Measurements from ENCODE around the gene NAA15.
"Not testable (repeated sequence)": the region's sequence is repeated elsewhere in the genome, so short reads cannot be mapped to it uniquely, and the experiment has no call there.

Gene NAA15

DNA sequence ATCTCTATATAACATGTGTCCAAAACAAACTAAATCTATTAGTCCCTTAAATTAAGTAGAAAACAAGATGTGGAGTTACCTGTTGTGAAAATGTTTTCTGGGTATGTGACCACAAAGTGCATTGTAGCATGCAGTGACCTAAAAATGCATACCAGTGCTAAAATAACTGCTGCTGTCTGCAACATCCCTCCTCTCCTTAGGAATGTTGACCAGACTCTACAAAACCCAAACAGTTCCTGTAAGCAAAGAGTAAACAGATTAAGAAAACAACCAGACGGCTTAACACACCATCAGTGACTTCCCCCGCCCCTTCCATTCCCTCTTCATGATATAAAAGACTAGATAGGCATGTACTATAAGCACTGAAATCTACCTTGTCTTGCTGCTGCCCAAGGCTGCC is 136.8 kb downstream of the NAA15 start:
- DNase-seq (ENCODE audit: low spot score in 2 of 2): no peak
- H3K4me1 Mint-ChIP-seq: no peaks in the 10 kb centered on the region
- peaks cover 15% of the 10 kb centered on the region for H3K9me3 Mint-ChIP-seq
- ATAC-seq: no peak
- H3K4me3 Mint-ChIP-seq: no peak overlapping the region
- no peaks in the 10 kb centered on the region for H3K36me3 Mint-ChIP-seq
- no peak overlapping the region for H3K27ac Mint-ChIP-seq

- Mint-ChIP-seq H3K4me1 (no peaks in the 10 kb centered on the region), H3K27ac (no peak overlapping the region), H3K4me3 (no peak overlapping the region), H3K9me3 (peaks cover 15% of the 10 kb centered on the region), H3K36me3 (no peaks in the 10 kb centered on the region)
- ATAC-seq (no peak), DNase-seq (ENCODE audit: low spot score in 2 of 2) (no peak)
These were observed 139.7 kb downstream of the NAA15 start for GRCh38 chr4:139441029-139441428.

- ATAC-seq (no peak), DNase-seq (ENCODE audit: low spot score in 2 of 2) (no peak)
- Mint-ChIP-seq H3K9me3 (peaks cover 9% of the 10 kb centered on the region), H3K4me1 (no peaks in the 10 kb centered on the region), H3K4me3 (no peak overlapping the region), H3K27ac (no peak overlapping the region), H3K36me3 (no peaks in the 10 kb centered on the region)
These were observed 142.4 kb downstream of the NAA15 start for GRCh38 chr4:139443661-139444060.

DNA sequence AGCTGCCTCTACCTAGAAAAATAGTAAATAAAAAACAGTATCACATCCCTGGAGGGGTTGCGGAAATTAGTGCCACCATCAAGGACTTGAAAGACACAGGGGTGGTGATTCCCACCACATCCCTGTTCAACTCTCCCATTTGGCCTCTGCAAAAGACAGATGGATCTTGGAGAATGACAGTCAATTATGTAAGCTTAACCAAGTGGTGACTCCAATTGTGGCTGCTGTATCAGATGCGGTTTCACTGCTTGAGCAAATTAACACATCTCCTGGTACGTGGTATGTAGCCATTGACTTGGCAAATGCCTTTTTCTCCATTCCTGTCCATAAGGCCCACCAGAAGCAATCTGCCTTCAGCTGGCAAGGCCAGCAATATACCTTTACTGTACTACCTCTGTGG is 143.6 kb downstream of the NAA15 start:
- ATAC-seq; H3K36me3 Mint-ChIP-seq; DNase-seq (ENCODE audit: low spot score in 2 of 2); H3K9me3 Mint-ChIP-seq; H3K4me1 Mint-ChIP-seq; H3K4me3 Mint-ChIP-seq; H3K27ac Mint-ChIP-seq: not testable (repeated sequence)

GRCh38 chr4:139447078-139447477 is 145.8 kb downstream of the NAA15 start:
- not testable (repeated sequence) for H3K4me1 Mint-ChIP-seq; ATAC-seq; H3K4me3 Mint-ChIP-seq; H3K27ac Mint-ChIP-seq; H3K9me3 Mint-ChIP-seq; H3K36me3 Mint-ChIP-seq; DNase-seq (ENCODE audit: low spot score in 2 of 2)

GRCh38 chr4:139450586-139450985 is 149.3 kb downstream of the NAA15 start:
- peaks cover 21% of the 10 kb centered on the region for H3K36me3 Mint-ChIP-seq
- no peak overlapping the region for H3K4me3 Mint-ChIP-seq
- DNase-seq (ENCODE audit: low spot score in 2 of 2) (no peak), ATAC-seq (no peak)
- H3K4me1 Mint-ChIP-seq: peaks cover 23% of the 10 kb centered on the region
- no peaks in the 10 kb centered on the region for H3K9me3 Mint-ChIP-seq
- H3K27ac Mint-ChIP-seq: no peak overlapping the region

- ATAC-seq (no peak), DNase-seq (ENCODE audit: low spot score in 2 of 2) (no peak)
- Mint-ChIP-seq H3K4me1 (peaks cover 36% of the 10 kb centered on the region), H3K4me3 (peak overlapping the region; percentile 96), H3K27ac (no peak overlapping the region), H3K9me3 (no peaks in the 10 kb centered on the region), H3K36me3 (peaks cover 21% of the 10 kb centered on the region)
These were observed 150.7 kb downstream of the NAA15 start for GRCh38 chr4:139451997-139452396.

GRCh38 chr4:139453041-139453370 is 151.7 kb downstream of the NAA15 start:
- ATAC-seq (peak; percentile 69), DNase-seq (ENCODE audit: low spot score in 2 of 2) (no peak)
- Mint-ChIP-seq H3K9me3 (no peaks in the 10 kb centered on the region), H3K27ac (peak overlapping the region; percentile 97), H3K4me3 (peak overlapping the region; percentile 96), H3K4me1 (peaks cover 46% of the 10 kb centered on the region), H3K36me3 (peaks cover 21% of the 10 kb centered on the region)

- Mint-ChIP-seq H3K27ac (peak overlapping the region; percentile 97), H3K36me3 (peaks cover 21% of the 10 kb centered on the region), H3K9me3 (no peaks in the 10 kb centered on the region), H3K4me3 (peak overlapping the region; percentile 96), H3K4me1 (peaks cover 51% of the 10 kb centered on the region)
- ATAC-seq: peak; percentile 94
- peak; percentile 90 to 98 for DNase-seq (ENCODE audit: low spot score in 2 of 2)
These were observed 152.2 kb downstream of the NAA15 start for GRCh38 chr4:139453371-139454110.

GRCh38 chr4:139454111-139455045 is 153.1 kb downstream of the NAA15 start, which contains the start of gene RAB33B:
Gene RAB33B, plus strand, starts transcription at chr4:139454121. Its CDS starts 75 bp downstream, at chr4:139454196.
- Mint-ChIP-seq H3K36me3 (peaks cover 29% of the 10 kb centered on the region), H3K9me3 (no peaks in the 10 kb centered on the region), H3K4me1 (peaks cover 60% of the 10 kb centered on the region), H3K27ac (peak within 1 kb of the TSS; percentile 97), H3K4me3 (peak within 1 kb of the TSS; percentile 96)
- DNase-seq (ENCODE audit: low spot score in 2 of 2) (peak in 1 of 2 donors; percentile 9), ATAC-seq (peak; percentile 2)

GRCh38 chr4:139455126-139455538 is 153.8 kb downstream of the NAA15 start:
- no peak overlapping the region for H3K27ac Mint-ChIP-seq
- no peak for ATAC-seq
- H3K4me3 Mint-ChIP-seq: peak overlapping the region; percentile 96

DNA sequence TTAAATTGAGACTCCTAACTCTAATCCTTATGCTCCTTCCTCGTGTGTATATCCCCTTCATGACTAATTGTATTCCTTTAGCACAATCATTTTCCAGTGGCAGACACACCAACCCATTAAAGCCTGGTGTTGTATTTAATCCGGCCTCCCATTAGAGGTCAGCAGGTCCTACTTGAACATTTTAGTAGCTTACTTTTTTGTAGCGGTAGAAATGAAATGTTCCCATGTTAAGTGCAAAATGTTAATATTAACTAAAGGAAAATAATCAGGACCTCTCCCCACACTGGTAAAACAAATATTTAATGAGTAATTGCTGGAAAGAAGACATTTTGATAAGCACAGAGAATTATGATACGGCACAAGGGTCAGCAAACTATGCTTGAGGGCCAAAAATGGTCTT is 156.0 kb downstream of the NAA15 start:
- Mint-ChIP-seq H3K27ac (no peak overlapping the region), H3K4me1 (peaks cover 68% of the 10 kb centered on the region), H3K36me3 (peaks cover 31% of the 10 kb centered on the region), H3K9me3 (no peaks in the 10 kb centered on the region), H3K4me3 (no peak overlapping the region)
- ATAC-seq (no peak), DNase-seq (ENCODE audit: low spot score in 2 of 2) (no peak)

More at GRCh38 chr4:139455126-139455538, 153.8 kb downstream of the NAA15 start:
- H3K36me3 Mint-ChIP-seq: peaks cover 29% of the 10 kb centered on the region
- DNase-seq (ENCODE audit: low spot score in 2 of 2): no peak
- H3K9me3 Mint-ChIP-seq: no peaks in the 10 kb centered on the region
- peaks cover 67% of the 10 kb centered on the region for H3K4me1 Mint-ChIP-seq

GRCh38 chr4:139458543-139458942 is 157.2 kb downstream of the NAA15 start:
- Mint-ChIP-seq H3K9me3 (no peaks in the 10 kb centered on the region), H3K4me3 (no peak overlapping the region), H3K36me3 (peaks cover 24% of the 10 kb centered on the region), H3K27ac (peak overlapping the region; percentile 36), H3K4me1 (peaks cover 63% of the 10 kb centered on the region)
- DNase-seq (ENCODE audit: low spot score in 2 of 2): no peak
- ATAC-seq: no peak

DNA sequence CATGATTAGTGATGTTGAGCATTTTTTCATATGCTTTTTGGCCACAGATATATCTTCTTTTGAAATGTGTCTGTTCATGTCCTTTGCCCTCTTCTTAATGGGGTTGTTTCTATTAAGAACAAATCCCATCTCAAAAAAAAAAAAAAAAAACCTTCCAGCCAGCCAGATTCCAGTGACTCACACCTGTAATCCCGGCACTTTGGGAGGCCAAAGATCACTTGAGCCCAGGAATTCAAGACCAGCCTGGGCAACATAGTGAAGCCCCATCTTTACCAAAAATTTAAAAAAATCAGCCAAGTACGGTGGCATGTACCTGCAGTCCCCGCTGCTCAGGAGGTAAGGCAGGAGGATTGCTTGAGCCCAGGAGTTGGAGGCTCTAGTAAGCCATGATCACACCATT is 157.7 kb downstream of the NAA15 start:
- peaks cover 2% of the 10 kb centered on the region for H3K9me3 Mint-ChIP-seq
- H3K27ac Mint-ChIP-seq: peak overlapping the region; percentile 36
- H3K4me1 Mint-ChIP-seq: peaks cover 68% of the 10 kb centered on the region
- no peak overlapping the region for H3K4me3 Mint-ChIP-seq
- no peak for ATAC-seq
- no peak for DNase-seq (ENCODE audit: low spot score in 2 of 2)
- peaks cover 19% of the 10 kb centered on the region for H3K36me3 Mint-ChIP-seq

DNA sequence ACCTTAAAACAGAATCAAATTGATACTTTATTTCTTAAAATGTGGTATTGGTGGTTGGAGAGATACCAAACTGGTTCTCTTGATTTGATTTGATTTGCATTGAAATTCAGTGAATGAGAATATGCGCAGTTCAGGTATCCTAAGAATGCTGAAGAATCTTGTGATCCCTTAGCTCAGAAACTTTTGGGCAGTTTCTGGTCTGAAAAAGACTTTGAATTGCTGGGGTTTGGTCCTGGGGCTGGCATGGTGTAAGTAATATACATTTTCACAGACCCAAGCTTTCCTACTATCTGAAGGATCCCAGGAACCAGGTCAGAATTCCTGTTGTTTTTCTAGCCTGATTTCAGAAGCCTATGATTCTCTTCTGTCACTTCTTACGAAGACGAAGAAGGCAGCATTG is 159.3 kb downstream of the NAA15 start:
- ATAC-seq (no peak), DNase-seq (ENCODE audit: low spot score in 2 of 2) (no peak)
- peaks cover 53% of the 10 kb centered on the region for H3K4me1 Mint-ChIP-seq
- H3K36me3 Mint-ChIP-seq: peaks cover 13% of the 10 kb centered on the region
- H3K9me3 Mint-ChIP-seq: peaks cover 3% of the 10 kb centered on the region
- no peak overlapping the region for H3K27ac Mint-ChIP-seq
- no peak overlapping the region for H3K4me3 Mint-ChIP-seq
